GM23338 (cell line): ENCODE results near the gene UFSP1.

Experiments
- CREB1 ChIP-seq: fragments of 250-450 bp; sonication (Bioruptor Pico); IDR thresholded peaks from 2 replicates; pipeline ENCODE4 v1.5.0; 2020; ENCODE audit warnings: low read depth, mild to moderate bottlenecking, moderate library complexity
- EZH2 ChIP-seq: fragments of 200-600 bp; sonication (generic); IDR thresholded peaks from one replicate; pipeline ENCODE4 v1.8.0; 2017; ENCODE audit warnings: antibody characterized with exemption, mild to moderate bottlenecking, low read depth; ENCODE audit not compliant: unreplicated experiment
- EZH2phosphoT487 ChIP-seq: fragments of 200-600 bp; sonication (generic); IDR thresholded peaks from one replicate; pipeline ENCODE4 v1.8.1; 2018; ENCODE audit warnings: antibody characterized with exemption; ENCODE audit not compliant: unreplicated experiment
- POLR2AphosphoS5 ChIP-seq: IDR thresholded peaks from 2 replicates; pipeline ENCODE4 v1.6.1; 2016; ENCODE audit warnings: antibody characterized with exemption, low read depth
- ZNF114 ChIP-seq: fragments of 250-450 bp; sonication (Bioruptor Pico); IDR thresholded peaks from 2 replicates; pipeline ENCODE4 v1.5.0; 2020; ENCODE audit warnings: mild to moderate bottlenecking, moderate library complexity
- ZNF331 ChIP-seq: fragments of 250-450 bp; sonication (Bioruptor Pico); IDR thresholded peaks from 2 replicates; pipeline ENCODE4 v1.5.0; 2020; ENCODE audit warnings: low read depth, mild to moderate bottlenecking, moderate library complexity
- TF ChIP-seq, protein P1 (sequence below), 2 experiments: fragments of 200-600 bp in 1 of 2; sonication (generic) in 1 of 2; conservative IDR thresholded peaks; 2 replicates each; pipeline versions ENCODE4 v1.5.1 to v1.6.1; 2016 to 2017; ENCODE audit warnings: antibody characterized with exemption in 2 of 2, low read depth in 2 of 2, mild to moderate bottlenecking in 2 of 2, moderate library complexity in 1 of 2
- TF ChIP-seq, protein P2 (sequence below): IDR thresholded peaks from one replicate; pipeline ENCODE4 v1.6.1; 2018; ENCODE audit warnings: antibody characterized with exemption; ENCODE audit not compliant: unreplicated experiment
- TF ChIP-seq, protein P3 (sequence below): IDR thresholded peaks from 2 replicates; pipeline ENCODE4 v1.6.1; 2016; ENCODE audit warnings: antibody characterized with exemption
- TF ChIP-seq, protein P4 (sequence below): fragments of 250-450 bp; sonication (Bioruptor Pico); IDR thresholded peaks from 2 replicates; pipeline ENCODE4 v1.5.0; 2020; ENCODE audit warnings: mild to moderate bottlenecking, moderate library complexity

DNA sequence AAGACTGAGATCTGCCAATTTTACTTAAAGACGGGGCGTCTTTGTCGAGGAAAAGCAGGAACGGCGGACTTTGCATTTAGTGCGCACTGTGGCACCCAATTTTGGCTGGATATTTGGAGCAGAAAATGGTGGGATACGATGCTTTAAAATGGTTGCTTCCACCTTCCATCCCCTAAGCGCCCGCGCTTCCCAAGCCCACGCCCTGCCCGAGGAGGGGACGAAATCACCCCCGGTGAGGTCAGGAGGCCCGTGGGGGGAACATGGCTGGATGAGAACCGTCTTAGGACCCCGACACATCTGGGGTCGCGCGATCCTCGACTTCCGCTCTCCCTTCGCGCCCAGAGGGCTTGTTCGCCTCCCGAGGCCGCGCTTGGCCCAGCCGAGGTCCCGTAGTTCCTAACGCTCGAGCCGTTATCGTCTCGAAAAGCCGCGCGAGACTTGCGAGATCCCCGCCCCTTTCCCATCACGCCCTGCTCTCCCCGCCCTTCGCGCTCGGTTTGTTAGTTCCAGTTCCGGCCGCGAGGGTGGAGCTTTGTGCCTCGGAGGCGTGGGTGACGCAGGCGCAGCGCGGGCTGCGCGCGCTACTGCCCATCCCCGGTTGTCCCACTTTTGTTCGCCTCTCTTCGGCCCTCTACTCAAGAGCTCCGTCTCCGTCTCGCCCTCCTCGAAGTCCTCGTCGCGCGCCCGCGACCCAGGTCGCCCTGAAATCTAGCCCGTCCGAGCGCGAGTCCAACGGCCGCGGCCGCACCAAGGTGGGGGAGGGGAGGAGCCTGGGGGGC, 14.7 kb downstream of the UFSP1 start, which contains the start of gene SRRT:
- TF ChIP-seq, protein P1, sequence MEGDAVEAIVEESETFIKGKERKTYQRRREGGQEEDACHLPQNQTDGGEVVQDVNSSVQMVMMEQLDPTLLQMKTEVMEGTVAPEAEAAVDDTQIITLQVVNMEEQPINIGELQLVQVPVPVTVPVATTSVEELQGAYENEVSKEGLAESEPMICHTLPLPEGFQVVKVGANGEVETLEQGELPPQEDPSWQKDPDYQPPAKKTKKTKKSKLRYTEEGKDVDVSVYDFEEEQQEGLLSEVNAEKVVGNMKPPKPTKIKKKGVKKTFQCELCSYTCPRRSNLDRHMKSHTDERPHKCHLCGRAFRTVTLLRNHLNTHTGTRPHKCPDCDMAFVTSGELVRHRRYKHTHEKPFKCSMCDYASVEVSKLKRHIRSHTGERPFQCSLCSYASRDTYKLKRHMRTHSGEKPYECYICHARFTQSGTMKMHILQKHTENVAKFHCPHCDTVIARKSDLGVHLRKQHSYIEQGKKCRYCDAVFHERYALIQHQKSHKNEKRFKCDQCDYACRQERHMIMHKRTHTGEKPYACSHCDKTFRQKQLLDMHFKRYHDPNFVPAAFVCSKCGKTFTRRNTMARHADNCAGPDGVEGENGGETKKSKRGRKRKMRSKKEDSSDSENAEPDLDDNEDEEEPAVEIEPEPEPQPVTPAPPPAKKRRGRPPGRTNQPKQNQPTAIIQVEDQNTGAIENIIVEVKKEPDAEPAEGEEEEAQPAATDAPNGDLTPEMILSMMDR (conservative IDR thresholded peaks at IDR 0.05; ENCODE audit: low read depth in 2 of 2): no peak; a peak in 1 of 4 replicates
- no peak for TF ChIP-seq EZH2
- TF ChIP-seq, protein P2, sequence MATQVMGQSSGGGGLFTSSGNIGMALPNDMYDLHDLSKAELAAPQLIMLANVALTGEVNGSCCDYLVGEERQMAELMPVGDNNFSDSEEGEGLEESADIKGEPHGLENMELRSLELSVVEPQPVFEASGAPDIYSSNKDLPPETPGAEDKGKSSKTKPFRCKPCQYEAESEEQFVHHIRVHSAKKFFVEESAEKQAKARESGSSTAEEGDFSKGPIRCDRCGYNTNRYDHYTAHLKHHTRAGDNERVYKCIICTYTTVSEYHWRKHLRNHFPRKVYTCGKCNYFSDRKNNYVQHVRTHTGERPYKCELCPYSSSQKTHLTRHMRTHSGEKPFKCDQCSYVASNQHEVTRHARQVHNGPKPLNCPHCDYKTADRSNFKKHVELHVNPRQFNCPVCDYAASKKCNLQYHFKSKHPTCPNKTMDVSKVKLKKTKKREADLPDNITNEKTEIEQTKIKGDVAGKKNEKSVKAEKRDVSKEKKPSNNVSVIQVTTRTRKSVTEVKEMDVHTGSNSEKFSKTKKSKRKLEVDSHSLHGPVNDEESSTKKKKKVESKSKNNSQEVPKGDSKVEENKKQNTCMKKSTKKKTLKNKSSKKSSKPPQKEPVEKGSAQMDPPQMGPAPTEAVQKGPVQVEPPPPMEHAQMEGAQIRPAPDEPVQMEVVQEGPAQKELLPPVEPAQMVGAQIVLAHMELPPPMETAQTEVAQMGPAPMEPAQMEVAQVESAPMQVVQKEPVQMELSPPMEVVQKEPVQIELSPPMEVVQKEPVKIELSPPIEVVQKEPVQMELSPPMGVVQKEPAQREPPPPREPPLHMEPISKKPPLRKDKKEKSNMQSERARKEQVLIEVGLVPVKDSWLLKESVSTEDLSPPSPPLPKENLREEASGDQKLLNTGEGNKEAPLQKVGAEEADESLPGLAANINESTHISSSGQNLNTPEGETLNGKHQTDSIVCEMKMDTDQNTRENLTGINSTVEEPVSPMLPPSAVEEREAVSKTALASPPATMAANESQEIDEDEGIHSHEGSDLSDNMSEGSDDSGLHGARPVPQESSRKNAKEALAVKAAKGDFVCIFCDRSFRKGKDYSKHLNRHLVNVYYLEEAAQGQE: no peak
- no peak for TF ChIP-seq EZH2phosphoT487
- TF ChIP-seq, protein P3, sequence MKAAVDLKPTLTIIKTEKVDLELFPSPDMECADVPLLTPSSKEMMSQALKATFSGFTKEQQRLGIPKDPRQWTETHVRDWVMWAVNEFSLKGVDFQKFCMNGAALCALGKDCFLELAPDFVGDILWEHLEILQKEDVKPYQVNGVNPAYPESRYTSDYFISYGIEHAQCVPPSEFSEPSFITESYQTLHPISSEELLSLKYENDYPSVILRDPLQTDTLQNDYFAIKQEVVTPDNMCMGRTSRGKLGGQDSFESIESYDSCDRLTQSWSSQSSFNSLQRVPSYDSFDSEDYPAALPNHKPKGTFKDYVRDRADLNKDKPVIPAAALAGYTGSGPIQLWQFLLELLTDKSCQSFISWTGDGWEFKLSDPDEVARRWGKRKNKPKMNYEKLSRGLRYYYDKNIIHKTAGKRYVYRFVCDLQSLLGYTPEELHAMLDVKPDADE: peak; percentile 78
- no peak for TF ChIP-seq ZNF114 (CRISPR knock-in tag)
- peak; percentile 96 for TF ChIP-seq POLR2AphosphoS5
- TF ChIP-seq CREB1 (CRISPR knock-in tag): peak; percentile 72
- TF ChIP-seq ZNF331: no peak
- TF ChIP-seq, protein P4, sequence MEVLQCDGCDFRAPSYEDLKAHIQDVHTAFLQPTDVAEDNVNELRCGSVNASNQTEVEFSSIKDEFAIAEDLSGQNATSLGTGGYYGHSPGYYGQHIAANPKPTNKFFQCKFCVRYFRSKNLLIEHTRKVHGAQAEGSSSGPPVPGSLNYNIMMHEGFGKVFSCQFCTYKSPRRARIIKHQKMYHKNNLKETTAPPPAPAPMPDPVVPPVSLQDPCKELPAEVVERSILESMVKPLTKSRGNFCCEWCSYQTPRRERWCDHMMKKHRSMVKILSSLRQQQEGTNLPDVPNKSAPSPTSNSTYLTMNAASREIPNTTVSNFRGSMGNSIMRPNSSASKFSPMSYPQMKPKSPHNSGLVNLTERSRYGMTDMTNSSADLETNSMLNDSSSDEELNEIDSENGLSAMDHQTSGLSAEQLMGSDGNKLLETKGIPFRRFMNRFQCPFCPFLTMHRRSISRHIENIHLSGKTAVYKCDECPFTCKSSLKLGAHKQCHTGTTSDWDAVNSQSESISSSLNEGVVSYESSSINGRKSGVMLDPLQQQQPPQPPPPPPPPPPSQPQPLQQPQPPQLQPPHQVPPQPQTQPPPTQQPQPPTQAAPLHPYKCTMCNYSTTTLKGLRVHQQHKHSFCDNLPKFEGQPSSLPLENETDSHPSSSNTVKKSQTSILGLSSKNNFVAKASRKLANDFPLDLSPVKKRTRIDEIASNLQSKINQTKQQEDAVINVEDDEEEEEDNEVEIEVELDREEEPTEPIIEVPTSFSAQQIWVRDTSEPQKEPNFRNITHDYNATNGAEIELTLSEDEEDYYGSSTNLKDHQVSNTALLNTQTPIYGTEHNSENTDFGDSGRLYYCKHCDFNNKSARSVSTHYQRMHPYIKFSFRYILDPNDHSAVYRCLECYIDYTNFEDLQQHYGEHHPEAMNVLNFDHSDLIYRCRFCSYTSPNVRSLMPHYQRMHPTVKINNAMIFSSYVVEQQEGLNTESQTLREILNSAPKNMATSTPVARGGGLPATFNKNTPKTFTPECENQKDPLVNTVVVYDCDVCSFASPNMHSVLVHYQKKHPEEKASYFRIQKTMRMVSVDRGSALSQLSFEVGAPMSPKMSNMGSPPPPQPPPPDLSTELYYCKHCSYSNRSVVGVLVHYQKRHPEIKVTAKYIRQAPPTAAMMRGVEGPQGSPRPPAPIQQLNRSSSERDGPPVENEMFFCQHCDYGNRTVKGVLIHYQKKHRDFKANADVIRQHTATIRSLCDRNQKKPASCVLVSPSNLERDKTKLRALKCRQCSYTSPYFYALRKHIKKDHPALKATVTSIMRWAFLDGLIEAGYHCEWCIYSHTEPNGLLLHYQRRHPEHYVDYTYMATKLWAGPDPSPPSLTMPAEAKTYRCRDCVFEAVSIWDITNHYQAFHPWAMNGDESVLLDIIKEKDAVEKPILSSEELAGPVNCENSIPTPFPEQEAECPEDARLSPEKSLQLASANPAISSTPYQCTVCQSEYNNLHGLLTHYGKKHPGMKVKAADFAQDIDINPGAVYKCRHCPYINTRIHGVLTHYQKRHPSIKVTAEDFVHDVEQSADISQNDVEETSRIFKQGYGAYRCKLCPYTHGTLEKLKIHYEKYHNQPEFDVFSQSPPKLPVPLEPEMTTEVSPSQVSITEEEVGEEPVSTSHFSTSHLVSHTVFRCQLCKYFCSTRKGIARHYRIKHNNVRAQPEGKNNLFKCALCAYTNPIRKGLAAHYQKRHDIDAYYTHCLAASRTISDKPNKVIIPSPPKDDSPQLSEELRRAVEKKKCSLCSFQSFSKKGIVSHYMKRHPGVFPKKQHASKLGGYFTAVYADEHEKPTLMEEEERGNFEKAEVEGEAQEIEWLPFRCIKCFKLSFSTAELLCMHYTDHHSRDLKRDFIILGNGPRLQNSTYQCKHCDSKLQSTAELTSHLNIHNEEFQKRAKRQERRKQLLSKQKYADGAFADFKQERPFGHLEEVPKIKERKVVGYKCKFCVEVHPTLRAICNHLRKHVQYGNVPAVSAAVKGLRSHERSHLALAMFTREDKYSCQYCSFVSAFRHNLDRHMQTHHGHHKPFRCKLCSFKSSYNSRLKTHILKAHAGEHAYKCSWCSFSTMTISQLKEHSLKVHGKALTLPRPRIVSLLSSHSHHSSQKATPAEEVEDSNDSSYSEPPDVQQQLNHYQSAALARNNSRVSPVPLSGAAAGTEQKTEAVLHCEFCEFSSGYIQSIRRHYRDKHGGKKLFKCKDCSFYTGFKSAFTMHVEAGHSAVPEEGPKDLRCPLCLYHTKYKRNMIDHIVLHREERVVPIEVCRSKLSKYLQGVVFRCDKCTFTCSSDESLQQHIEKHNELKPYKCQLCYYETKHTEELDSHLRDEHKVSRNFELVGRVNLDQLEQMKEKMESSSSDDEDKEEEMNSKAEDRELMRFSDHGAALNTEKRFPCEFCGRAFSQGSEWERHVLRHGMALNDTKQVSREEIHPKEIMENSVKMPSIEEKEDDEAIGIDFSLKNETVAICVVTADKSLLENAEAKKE (CRISPR knock-in tag): no peak
